Sigmoid colon (tissue), 4 donors: ENCODE data around the gene FLVCR1.

Experiments
- EP300 ChIP-seq, 4 donors: sonication (generic); formaldehyde crosslinking; IDR thresholded peaks; one replicate each; pipeline ENCODE4 v1.6.1; 2017; ENCODE audit warnings: antibody characterized with exemption in 4 of 4
- POLR2A ChIP-seq, 2 donors: fragments of 450-650 bp; IDR thresholded peaks; one replicate each; pipeline ENCODE4 v1.6.1; 2016; ENCODE audit warnings: antibody characterized with exemption in 2 of 2, mild to moderate bottlenecking in 2 of 2, moderate library complexity in 2 of 2
- POLR2AphosphoS5 ChIP-seq, 4 donors: sonication (generic); formaldehyde crosslinking; IDR thresholded peaks; one replicate each; pipeline ENCODE4 v1.6.1; 2017; ENCODE audit warnings: antibody characterized with exemption in 4 of 4
- TF ChIP-seq, protein P1 (sequence below), 4 experiments: fragments of 450-650 bp in 3 of 4; fragments of 200-600 bp in 1 of 4; IDR thresholded peaks; one replicate each; pipeline ENCODE4 v1.5.1; 2016 to 2019; ENCODE audit warnings: antibody characterized with exemption in 4 of 4, mild to moderate bottlenecking in 3 of 4, moderate library complexity in 2 of 4

DNA sequence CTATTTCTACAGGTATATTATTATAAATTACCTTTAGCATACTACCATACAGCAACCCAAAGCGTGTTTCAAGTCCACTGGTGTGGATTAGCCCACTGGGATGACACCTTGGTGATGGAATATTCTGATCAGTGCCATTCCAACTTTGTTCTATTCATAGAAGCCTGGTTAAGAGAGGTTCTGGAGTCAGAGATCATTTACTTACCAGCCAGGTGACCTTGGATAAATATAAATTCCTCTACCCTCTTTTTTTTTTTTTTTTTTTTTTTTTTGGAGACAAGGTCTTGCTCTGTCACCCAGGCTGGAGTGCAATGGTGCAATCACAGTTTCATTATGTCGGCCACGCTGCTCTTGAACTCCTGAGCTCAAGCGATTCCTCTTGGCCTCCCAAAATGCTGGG lies 10.5 kb upstream of the FLVCR1 start, which contains the start of gene SPATA45:
- TF ChIP-seq, protein P1, sequence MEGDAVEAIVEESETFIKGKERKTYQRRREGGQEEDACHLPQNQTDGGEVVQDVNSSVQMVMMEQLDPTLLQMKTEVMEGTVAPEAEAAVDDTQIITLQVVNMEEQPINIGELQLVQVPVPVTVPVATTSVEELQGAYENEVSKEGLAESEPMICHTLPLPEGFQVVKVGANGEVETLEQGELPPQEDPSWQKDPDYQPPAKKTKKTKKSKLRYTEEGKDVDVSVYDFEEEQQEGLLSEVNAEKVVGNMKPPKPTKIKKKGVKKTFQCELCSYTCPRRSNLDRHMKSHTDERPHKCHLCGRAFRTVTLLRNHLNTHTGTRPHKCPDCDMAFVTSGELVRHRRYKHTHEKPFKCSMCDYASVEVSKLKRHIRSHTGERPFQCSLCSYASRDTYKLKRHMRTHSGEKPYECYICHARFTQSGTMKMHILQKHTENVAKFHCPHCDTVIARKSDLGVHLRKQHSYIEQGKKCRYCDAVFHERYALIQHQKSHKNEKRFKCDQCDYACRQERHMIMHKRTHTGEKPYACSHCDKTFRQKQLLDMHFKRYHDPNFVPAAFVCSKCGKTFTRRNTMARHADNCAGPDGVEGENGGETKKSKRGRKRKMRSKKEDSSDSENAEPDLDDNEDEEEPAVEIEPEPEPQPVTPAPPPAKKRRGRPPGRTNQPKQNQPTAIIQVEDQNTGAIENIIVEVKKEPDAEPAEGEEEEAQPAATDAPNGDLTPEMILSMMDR (IDR thresholded peaks at IDR 0.05), result no peak
- TF ChIP-seq EP300 (IDR thresholded peaks at IDR 0.05) (no peak), POLR2AphosphoS5 (IDR thresholded peaks at IDR 0.05) (no peak), POLR2A (IDR thresholded peaks at IDR 0.05) (no peak)
